HepG2 (cell line): ENCODE results near the gene TOMM7. TPM values are rescaled to one million over a fixed set of nuclear protein-coding genes. Genes with fewer than 3 reads are reported as not detected.

ENCODE experiments used
- ARHGAP35 ChIP-seq: sonication (generic); formaldehyde crosslinking; IDR thresholded peaks from 2 replicates; pipeline ENCODE4 v1.9.0; 2022; ENCODE audit warnings: mild to moderate bottlenecking, inconsistent platforms, moderate library complexity, missing genetic modification reagents, borderline replicate concordance
- CC2D1A ChIP-seq: sonication (generic); formaldehyde crosslinking; IDR thresholded peaks from 2 replicates; pipeline ENCODE4 v1.8.1; 2023; ENCODE audit warnings: mild to moderate bottlenecking, missing genetic modification reagents
- CENPX ChIP-seq: sonication (generic); formaldehyde crosslinking; IDR thresholded peaks from 2 replicates; pipeline ENCODE4 v1.9.0; 2021; ENCODE audit warnings: mild to moderate bottlenecking, missing genetic modification reagents, moderate library complexity
- EEA1 ChIP-seq: sonication (generic); formaldehyde crosslinking; IDR thresholded peaks from 2 replicates; pipeline ENCODE4 v1.5.1; 2020; ENCODE audit warnings: mild to moderate bottlenecking, missing genetic modification reagents, borderline replicate concordance
- ELF4 ChIP-seq: sonication (generic); formaldehyde crosslinking; IDR thresholded peaks from 2 replicates; pipeline ENCODE4 v1.5.0; 2020; ENCODE audit warnings: missing genetic modification reagents, mild to moderate bottlenecking, moderate library complexity, borderline replicate concordance
- FOXJ3 ChIP-seq: sonication (generic); formaldehyde crosslinking; IDR thresholded peaks from 2 replicates; pipeline ENCODE4 v1.4.0; 2020; ENCODE audit warnings: missing genetic modification reagents, mild to moderate bottlenecking, borderline replicate concordance
- FOXM1 ChIP-seq: sonication (generic); formaldehyde crosslinking; IDR thresholded peaks from 2 replicates; pipeline ENCODE4 v1.5.0; 2020; ENCODE audit warnings: missing genetic modification reagents
- GPN1 ChIP-seq: sonication (generic); formaldehyde crosslinking; IDR thresholded peaks from 2 replicates; pipeline ENCODE4 v1.5.1; 2020; ENCODE audit warnings: missing genetic modification reagents, borderline replicate concordance
- HBP1 ChIP-seq: IDR thresholded peaks from 2 replicates; pipeline ENCODE4 v1.6.1; 2016; ENCODE audit warnings: low read depth, control low read depth
- HDAC2 ChIP-seq: sonication (generic); formaldehyde crosslinking; IDR thresholded peaks from 2 replicates; pipeline ENCODE4 v1.4.0; 2020; ENCODE audit warnings: missing genetic modification reagents
- PHF8 ChIP-seq: sonication (generic); formaldehyde crosslinking; IDR thresholded peaks from 2 replicates; pipeline ENCODE4 v1.5.0; 2020; ENCODE audit warnings: missing genetic modification reagents
- PRDM10 ChIP-seq: sonication (generic); formaldehyde crosslinking; IDR thresholded peaks from 2 replicates; pipeline ENCODE4 v1.4.0; 2020; ENCODE audit warnings: low read depth, missing genetic modification reagents
- SCMH1 ChIP-seq: sonication (generic); formaldehyde crosslinking; IDR thresholded peaks from 2 replicates; pipeline ENCODE4 v1.9.0; 2021; ENCODE audit warnings: missing genetic modification reagents, mild to moderate bottlenecking, borderline replicate concordance
- ZBTB20 ChIP-seq: sonication (generic); formaldehyde crosslinking; IDR thresholded peaks from 2 replicates; pipeline ENCODE4 v1.8.1; 2023; ENCODE audit warnings: missing genetic modification reagents, low read depth, mild to moderate bottlenecking, borderline replicate concordance
- ZBTB25 ChIP-seq: IDR thresholded peaks from 2 replicates; pipeline ENCODE4 v1.6.1; 2018; ENCODE audit warnings: missing genetic modification reagents
- ZNF224 ChIP-seq: sonication (generic); formaldehyde crosslinking; IDR thresholded peaks from 2 replicates; pipeline ENCODE4 v1.5.0; 2020; ENCODE audit warnings: mild to moderate bottlenecking, missing genetic modification reagents
- ZNF30 ChIP-seq: sonication (generic); formaldehyde crosslinking; IDR thresholded peaks from 2 replicates; pipeline ENCODE4 v1.5.0; 2020; ENCODE audit warnings: mild to moderate bottlenecking, missing genetic modification reagents
- ZNF468 ChIP-seq: sonication (generic); formaldehyde crosslinking; IDR thresholded peaks from 2 replicates; pipeline ENCODE4 v1.8.0; 2022; ENCODE audit warnings: mild to moderate bottlenecking, moderate library complexity, missing genetic modification reagents
- ZNF530 ChIP-seq: sonication (generic); formaldehyde crosslinking; IDR thresholded peaks from 2 replicates; pipeline ENCODE4 v1.5.0; 2020; ENCODE audit warnings: low read depth, mild to moderate bottlenecking, missing genetic modification reagents
- ZNF781 ChIP-seq: sonication (generic); formaldehyde crosslinking; IDR thresholded peaks from 2 replicates; pipeline ENCODE4 v1.5.1; 2020; ENCODE audit warnings: borderline replicate concordance, mild to moderate bottlenecking, missing genetic modification reagents; ENCODE audit errors: not compliant biosample characterization
- ZSCAN25 ChIP-seq: sonication (generic); formaldehyde crosslinking; IDR thresholded peaks from 2 replicates; pipeline ENCODE4 v1.8.0; 2022; ENCODE audit warnings: mild to moderate bottlenecking, missing genetic modification reagents
- polyA plus RNA-seq, 8 experiments: library from polyadenylated mRNA; depleted of rRNA in 3 of 8; stranded (reverse) in 7 of 8; unstranded in 1 of 8; fragments of >200 nt; fragmentation: Illumina TruSeq in 4 of 8; extraction: Trizol in 4 of 8; gene quantifications; 2 replicates each; pipeline versions ENCODE4 v1.2.1 to v1.2.3, GENCODE V29; 2011 to 2016; ENCODE audit warnings: low read depth in 4 of 8, missing spikeins in 1 of 8, mixed read lengths in 1 of 8; ENCODE audit not compliant: insufficient read depth in 1 of 8
- total RNA-seq, 5 experiments: library from RNA; depleted of rRNA; stranded (reverse); fragments of >200 nt; fragmentation: Illumina TruSeq; extraction: Trizol; gene quantifications; 2 replicates each; pipeline ENCODE4 v1.2.3, GENCODE V29; 2016; ENCODE audit warnings: low read depth in 1 of 5
- TF ChIP-seq, protein P1 (sequence below): sonication (generic); formaldehyde crosslinking; conservative IDR thresholded peaks from 2 replicates; pipeline ENCODE4 v1.4.0; 2020; ENCODE audit warnings: missing genetic modification reagents

TOMM7 gene
- total and polyA plus RNA-seq, 2 of the 13 experiments (the other 11 are each of a cell fraction or from before 2014, with no cell fraction given), result 251 to 369 TPM

- TF ChIP-seq FOXJ3 (CRISPR knock-in tag) (no peak), ZNF30 (CRISPR knock-in tag) (no peak), CC2D1A (CRISPR knock-in tag) (no peak), ZBTB25 (no peak), GPN1 (no peak), ZNF224 (CRISPR knock-in tag) (peak; percentile 60; the same call in 1 of the 2 replicates), ARHGAP35 (CRISPR knock-in tag) (no peak), ELF4 (CRISPR knock-in tag) (no peak), CENPX (CRISPR knock-in tag) (no peak), PHF8 (CRISPR knock-in tag) (peak; percentile 87), HDAC2 (CRISPR knock-in tag) (peak; percentile 44), ZNF781 (CRISPR knock-in tag) (peak; percentile 91), ZSCAN25 (CRISPR knock-in tag) (peak; percentile 52; the same call in 1 of the 2 replicates), EEA1 (peak; percentile 57; the same call in 1 of the 2 replicates), HBP1 (CRISPR knock-in tag) (no peak), ZNF468 (CRISPR knock-in tag) (0 out of 2 replicates have a peak, but pooled peaks have one; percentile 57), SCMH1 (no peak), PRDM10 (CRISPR knock-in tag) (peak; percentile 41; the same call in 1 of the 2 replicates), FOXM1 (no peak), ZBTB20 (CRISPR knock-in tag) (no peak), ZNF530 (no peak)
- TF ChIP-seq, protein P1, sequence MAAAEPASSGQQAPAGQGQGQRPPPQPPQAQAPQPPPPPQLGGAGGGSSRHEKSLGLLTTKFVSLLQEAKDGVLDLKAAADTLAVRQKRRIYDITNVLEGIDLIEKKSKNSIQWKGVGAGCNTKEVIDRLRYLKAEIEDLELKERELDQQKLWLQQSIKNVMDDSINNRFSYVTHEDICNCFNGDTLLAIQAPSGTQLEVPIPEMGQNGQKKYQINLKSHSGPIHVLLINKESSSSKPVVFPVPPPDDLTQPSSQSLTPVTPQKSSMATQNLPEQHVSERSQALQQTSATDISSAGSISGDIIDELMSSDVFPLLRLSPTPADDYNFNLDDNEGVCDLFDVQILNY, result peak; percentile 64; the same call in 1 of the 2 replicates
Observed at GRCh38 chr7:22854158-22855048, 31.8 kb upstream of the TOMM7 start (continued).
